Renal cortical epithelial cell (primary cell): ENCODE data around the gene NAT14. TPM values are rescaled to one million over a fixed set of nuclear protein-coding genes. Genes with fewer than 3 reads are reported as not detected.
A peak's percentile ranks its signal among the peaks of the same experiment; 100 is the strongest.
"Not testable (repeated sequence)": the region's sequence is repeated elsewhere in the genome, so short reads cannot be mapped to it uniquely, and the experiment has no call there.

Source experiments
- DNase-seq: peaks from one replicate; pipeline ENCODE4 v3.0.0-alpha.2; 2011; ENCODE audit warnings: low read depth
- total RNA-seq: library from RNA; depleted of rRNA; stranded (reverse); fragments of >200 nt; gene quantifications from 2 replicates; pipeline ENCODE4 v1.2.3, GENCODE V29; 2014

Gene NAT14
- total RNA-seq, 1 donor from 2014 or later: 39.4 TPM

- peak; percentile 86 for DNase-seq
Measured at GRCh38 chr19:55486971-55487923, 2.3 kb downstream of the NAT14 start.

- DNase-seq: no peak
Measured at GRCh38 chr19:55487924-55488687, 3.1 kb downstream of the NAT14 start, which contains the start of gene SSC5D. SSC5D (plus strand) TSS chr19:55488436; CDS start chr19:55488590, 154 bp downstream.

DNA sequence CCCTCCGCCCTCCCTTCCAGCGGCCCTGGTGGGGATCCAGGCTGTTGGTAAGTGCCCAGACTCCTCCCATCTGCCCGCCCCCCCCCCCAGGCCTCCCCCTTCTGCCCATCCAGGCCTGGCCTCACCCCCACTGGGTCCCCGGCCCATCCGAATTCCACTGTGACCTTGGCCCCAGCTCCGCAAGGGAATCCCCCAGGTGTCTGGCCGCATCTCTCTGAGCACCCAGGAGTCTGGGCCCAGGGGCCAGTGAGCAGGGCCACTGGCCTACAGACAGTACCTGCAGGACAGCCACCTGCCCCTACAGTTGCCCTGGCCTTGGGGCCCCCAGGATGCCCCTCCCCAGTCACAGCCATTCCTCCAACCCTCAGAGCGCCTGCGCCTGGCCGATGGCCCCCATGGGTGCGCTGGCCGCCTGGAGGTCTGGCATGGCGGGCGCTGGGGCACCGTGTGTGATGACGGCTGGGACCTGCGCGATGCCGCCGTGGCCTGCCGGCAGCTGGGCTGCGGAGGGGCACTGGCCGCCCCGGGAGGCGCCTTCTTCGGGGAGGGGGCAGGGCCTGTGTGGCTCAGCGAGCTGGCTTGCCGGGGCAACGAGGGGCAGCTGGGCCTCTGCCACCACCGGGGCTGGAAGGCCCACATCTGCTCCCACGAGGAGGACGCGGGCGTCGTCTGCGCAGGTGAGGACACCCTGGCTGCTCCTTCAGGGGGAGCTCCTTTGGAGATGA, 4.2 kb downstream of the NAT14 start:
- DNase-seq: no peak

- no peak for DNase-seq
Measured at GRCh38 chr19:55489711-55490477, 4.9 kb downstream of the NAT14 start.

DNA sequence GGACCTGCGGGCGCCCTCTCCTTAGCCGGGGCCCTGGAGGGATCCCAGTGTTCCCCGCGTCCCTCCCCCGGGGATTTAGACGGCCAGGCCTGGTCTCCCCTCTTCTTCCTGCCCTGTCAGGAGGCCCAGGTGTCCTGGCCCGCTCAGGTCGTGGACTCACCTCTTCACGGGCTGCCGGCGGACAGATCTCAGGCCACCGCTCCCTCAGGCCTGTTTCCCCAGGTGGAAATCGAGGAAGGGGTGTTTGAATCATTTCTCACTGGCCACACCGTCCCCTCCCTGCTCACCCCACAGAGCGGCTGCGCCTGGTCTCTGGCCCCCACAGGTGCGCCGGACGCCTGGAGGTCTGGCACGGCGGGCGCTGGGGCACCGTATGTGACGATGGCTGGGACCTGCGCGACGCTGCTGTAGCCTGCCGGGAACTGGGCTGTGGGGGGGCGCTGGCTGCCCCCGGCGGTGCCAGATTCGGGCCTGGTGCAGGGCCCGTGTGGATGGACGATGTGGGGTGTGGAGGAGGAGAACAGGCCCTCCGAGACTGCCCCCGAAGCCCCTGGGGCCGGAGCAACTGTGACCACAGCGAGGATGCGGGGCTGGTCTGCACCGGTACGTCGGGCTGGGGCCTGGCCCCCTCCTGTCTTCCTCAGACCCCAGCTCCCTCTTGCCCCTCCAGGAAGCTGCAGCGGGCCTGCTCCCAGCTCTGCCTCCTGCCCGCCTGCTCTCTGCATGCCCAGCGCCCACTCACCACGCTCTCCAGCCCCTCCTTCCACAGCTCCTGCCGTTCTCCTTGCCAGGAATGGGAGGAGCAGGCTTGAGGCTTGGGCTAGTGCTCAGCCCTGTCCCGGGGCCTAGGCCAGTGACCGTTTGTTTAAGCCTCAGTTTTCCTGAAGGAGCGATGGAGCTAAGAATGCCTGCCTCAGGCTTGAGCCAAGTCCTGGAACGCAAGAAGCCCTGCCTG, 5.8 kb downstream of the NAT14 start:
- no peak for DNase-seq

DNA sequence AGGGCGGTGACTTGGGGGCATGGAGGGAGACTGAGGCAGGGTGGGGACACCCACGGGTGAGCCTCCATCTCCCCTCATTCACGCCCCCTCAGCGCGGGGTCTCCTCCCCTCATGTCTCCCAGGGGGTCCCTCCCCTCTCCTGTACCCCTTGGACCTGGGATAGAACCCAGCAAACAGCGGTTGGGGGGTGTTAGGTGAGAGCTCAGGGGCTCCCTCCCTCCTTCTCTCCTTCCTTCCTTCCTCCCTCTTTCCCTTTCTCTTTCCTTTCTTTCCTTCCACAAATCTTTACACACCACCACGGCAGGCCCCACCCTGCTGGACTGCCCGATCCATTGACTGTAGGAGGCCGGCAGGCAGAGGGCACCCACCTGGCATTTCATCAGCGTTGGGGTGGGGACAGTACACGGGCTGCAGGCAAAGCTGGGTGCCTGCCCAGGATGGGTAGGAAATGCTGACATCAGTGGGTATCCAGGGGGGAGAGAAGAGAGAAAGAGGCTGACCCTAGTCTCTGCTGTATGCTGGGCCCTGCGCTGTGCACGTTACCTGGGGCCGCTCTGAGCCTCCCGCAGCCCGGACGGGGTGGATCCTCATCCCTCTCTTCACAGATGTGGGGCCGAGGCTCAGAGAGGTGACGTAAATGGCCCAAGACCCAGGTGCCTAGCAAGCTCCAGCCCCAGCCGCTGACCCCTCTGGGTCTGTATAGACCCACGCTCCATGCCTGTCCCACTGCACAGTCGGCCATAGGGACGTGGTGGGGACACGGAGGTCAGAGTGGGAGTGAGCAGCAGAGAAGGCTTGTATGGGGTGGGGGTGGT, 6.8 kb downstream of the NAT14 start:
- DNase-seq: no peak

GRCh38 chr19:55492362-55492944, 7.5 kb downstream of the NAT14 start:
- no peak for DNase-seq

GRCh38 chr19:55493052-55493644, 8.2 kb downstream of the NAT14 start:
- no peak for DNase-seq

GRCh38 chr19:55493645-55494171, 8.7 kb downstream of the NAT14 start:
- DNase-seq: no peak

DNA sequence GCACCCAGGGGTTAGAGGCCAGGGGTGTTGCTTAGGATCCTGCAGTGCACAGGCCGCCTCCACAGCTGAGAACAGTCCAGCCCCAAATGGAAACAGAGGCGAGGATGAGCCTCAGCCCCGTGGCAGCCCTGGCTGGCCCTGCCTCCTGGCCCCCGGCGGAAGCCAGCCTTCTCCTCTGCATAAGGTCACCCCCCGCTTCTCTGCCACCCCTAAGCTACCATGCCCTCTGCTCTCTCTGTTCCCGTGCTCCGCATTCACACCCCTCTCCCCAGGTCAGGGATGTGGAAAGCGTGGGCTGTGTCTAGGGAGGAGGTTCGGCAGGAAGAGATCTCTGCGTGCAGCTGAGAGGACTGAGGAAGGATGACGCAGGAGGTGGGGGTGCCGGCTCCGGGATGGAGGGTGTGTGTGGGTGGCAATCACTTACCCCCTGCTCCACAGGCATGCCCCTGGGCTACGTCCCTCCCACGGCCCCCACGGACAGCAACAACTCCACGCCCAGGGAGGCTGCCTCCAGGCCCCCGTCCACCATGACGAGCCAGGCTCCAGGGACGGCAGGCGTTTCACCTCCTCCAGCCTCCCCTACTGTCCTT, 9.3 kb downstream of the NAT14 start:
- no peak for DNase-seq

DNA sequence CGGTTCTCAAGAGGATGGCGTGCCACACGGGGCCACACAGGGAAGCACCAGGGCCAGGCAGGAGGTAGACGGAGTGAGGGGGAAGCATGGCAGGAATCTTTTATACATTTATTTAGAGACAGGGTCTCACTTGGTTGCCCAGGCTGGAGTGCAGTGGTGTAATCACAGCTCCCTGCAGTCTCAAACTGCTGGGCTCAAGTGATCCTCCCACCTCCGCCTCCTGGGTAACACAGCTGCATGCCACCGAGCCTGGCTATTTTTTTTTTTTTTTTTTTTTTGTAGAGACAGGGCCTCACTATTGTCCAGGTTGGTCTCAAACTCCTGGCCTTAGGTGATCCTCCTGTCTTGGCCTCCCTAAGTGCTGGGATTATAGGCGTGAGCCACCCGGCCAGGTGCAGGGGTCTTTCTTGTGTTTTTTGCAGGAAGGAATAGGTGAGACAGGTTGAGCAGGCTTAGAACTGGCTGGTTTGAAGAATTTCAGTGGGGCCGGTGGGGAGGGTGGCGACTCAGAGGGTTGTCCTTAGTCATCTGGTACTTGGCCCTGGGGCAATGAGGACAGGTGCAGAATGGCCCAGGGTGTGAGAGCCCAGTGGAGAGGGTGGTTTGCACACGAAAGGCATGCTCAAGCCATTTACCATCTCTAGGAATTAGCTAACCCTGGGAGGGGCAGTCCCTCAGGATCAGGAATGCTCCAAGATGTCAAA, 10.8 kb downstream of the NAT14 start:
- DNase-seq: no peak

GRCh38 chr19:55496820-55497219, 11.8 kb downstream of the NAT14 start:
- not testable (repeated sequence) for DNase-seq

GRCh38 chr19:55497763-55498162, 12.8 kb downstream of the NAT14 start:
- DNase-seq: no peak

DNA sequence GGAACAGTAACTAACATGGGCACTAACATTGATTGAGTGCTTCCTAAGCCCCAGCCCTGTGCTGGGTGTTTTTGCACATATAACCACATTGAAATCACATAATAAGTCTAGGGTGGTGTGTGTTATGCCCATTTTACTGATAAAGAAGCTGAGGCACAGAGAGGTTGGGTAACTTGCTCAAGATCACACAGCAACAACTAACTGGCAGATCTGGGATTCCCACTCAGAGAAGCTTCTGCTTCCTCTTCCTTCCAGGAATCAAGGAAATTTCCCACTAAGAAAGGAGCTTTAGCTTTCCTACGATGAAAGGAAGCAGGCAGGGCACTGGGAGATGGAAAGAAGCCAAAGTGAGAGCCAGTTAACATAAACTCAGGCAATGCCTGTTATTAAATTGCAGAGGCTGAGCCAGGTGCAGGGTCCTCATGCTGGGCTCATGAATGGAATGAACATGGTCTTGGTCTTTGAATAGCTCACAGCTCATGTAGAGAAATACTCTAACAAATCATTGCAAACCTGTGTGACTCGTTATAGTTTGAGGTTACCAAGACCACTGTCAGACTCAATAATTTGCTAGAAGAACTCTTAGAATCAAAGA, 13.4 kb downstream of the NAT14 start:
- no peak for DNase-seq

DNA sequence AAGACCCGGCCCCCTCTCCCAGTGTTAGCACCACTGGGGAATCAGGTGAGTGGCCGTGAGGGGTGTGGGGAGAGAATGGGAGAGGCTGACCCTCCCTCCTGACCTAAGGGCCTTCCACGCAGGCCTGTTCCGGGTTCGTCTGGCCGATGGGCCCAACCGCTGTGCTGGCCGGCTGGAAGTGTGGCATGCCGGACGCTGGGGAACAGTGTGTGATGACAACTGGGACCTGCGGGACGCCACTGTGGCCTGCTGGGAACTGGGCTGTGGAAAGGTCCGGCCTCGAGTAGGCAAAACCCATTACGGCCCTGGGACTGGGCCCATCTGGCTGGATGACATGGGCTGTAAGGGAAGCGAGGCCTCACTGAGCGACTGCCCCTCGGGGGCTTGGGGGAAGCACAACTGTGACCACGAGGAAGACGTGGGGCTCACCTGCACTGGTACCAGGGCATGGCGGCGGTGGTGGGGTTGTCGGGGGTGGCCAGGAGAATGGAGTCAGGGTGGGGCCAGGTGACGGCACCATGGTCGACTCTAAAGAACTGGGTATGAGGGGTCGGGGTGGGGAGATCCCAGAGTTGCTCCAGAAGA, 15.5 kb downstream of the NAT14 start:
- DNase-seq: no peak

DNA sequence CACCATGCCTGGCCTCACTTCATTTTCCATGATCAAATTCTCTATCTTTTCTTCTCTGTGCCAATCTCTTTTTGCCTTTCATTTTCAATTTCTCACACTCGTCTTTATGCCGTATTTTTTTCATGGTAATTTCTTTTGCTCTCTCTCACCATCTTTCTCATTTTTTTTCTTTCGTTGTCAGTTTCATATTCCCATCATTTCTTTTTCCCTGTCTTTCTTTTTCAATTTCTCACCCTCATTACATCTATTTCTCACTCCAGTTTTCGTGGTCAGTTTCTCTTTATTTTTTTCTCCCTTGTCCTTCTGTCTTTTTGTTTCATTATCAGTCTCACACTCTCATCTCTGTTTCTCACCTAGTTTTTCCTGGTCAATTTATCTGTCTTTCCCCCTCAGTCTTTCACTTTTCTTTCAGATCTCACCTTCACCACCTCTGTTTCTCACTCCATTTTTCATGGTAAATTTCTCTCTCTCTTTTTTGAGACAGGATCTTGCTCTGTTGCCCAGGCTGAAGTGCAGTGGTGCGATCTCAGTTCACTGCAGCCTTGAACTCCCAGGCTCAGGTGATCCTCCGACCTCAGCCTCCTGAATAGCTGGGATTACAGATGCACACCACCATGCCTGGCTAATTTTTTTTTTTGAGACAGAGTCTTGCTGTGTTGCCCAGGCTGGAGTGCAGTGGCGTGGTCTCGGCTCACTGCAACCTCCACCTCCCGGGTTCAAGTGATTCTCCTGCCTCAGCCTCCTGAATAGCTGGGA, 17.4 kb downstream of the NAT14 start:
- DNase-seq: no peak
